HG03039 (cell line): Measurements from ENCODE around the gene MYCN.
"Not testable (repeated sequence)": the region's sequence is repeated elsewhere in the genome, so short reads cannot be mapped to it uniquely, and the experiment has no call there.

Source experiments
- ATAC-seq: cut with Tn5 transposase; IDR thresholded peaks from one replicate; pipeline ENCODE4 v1.9.1; 2021; ENCODE audit warnings: mild to moderate bottlenecking, moderate library complexity; ENCODE audit not compliant: unreplicated experiment

Gene MYCN

GRCh38 chr2:15907461-15908324 lies 32.7 kb upstream of the MYCN start:
- no peak for ATAC-seq

- ATAC-seq, result no peak
Measured at GRCh38 chr2:15908371-15908770, 32.0 kb upstream of the MYCN start.

DNA sequence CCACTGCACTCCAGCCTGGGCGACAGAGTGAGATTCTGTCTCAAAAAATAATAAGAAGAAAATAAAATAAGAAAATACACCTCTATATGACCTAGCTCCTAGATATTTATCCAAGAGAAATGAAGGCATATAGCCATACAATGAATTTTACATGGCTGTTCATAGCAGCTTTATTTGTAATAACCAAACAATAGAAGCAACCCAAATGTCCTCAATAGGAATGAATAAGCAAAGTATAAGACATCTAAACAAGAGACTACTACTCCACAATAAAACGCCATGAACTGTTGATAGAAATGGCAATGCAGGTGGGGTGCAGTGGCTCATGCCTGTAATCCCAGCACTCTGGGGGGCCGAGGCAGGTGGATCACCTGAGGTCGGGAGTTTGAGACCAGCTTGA lies 31.2 kb upstream of the MYCN start:
- ATAC-seq, result no peak

DNA sequence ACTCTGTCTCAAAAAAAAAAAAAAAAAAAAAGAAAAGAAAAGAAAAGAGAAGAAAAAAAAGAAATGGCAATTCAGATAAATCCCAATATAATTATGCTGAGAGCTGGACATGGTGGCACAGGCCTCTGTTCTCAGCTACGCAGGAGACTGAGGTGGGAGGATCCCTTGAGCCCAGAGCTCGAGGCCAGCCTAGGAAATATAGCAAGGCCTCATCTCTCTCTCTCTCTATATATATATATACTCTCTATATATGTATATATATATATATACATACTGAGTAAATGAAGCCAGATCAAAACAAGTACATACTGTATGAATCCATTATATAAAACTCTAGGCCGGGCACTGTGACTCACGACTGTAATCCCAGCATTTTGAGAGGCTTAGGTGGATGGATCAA lies 30.6 kb upstream of the MYCN start:
- no peak for ATAC-seq

- not testable (repeated sequence) for ATAC-seq
Measured at GRCh38 chr2:15911270-15911669, 29.1 kb upstream of the MYCN start.

- no peak for ATAC-seq
Measured at GRCh38 chr2:15911686-15912085, 28.7 kb upstream of the MYCN start.

- ATAC-seq, result no peak
Measured at GRCh38 chr2:15912203-15912602, 28.1 kb upstream of the MYCN start.

GRCh38 chr2:15913146-15913545 lies 27.2 kb upstream of the MYCN start:
- ATAC-seq, result no peak

DNA sequence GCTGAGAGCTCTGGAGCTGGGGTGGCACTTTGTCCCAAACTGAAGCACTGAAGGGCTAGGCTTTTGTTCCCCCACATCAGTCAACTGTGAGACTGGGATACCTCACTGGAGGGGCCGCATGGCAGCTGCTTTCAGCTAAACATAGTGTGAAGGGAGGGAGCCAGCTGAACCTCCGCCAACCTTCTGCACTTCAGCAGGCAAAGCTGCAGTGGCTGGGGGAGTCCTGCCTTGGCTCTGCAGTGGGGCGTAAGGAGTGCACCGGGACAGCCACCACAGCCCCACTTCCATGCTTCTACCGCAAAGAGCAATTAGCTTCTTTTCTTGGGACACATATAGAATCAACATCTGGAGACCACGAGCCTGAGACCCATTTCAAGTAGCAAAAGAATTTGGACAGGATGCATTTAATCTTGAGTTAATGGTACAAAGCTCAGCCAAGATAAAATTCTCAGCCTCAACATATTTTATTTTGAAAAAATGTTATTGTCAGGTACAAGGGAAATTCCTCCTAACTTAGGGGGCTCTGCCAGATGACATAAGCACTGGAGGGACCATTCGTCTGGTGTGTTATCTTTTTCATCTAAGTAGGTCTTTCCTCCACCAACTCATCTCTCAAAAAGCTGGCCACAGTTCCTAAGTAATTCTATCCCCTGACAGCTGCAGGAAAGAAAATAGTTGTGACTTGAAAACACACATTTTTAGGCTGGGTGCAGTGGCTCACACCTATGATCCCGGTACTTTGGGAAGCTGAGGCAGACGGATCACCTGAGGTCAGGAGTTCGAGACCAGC lies 25.6 kb upstream of the MYCN start:
- ATAC-seq, result no peak

DNA sequence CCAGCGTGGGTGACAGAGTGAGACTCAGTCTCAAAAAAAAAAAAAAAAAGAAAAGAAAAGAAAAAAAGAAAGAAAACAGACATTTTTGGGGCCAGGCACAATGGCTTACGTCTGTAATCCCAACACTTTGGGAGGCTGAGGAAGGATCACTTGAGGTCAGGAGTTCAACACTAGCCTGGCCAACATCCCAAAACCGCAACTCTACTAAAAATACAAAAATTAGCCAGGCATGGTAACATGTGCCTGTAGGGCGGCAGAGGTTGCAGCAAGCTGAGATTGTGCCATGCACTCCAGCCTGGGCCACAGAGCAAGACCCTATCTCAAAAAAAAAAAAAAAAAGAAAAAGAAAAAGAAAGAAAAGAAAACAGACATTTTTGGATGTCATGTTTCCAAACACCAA lies 24.8 kb upstream of the MYCN start:
- not testable (repeated sequence) for ATAC-seq

- no peak for ATAC-seq
Measured at GRCh38 chr2:15916336-15916735, 24.0 kb upstream of the MYCN start.

- ATAC-seq, result no peak
Measured at GRCh38 chr2:15918761-15919356, 21.5 kb upstream of the MYCN start.

- no peak for ATAC-seq
Measured at GRCh38 chr2:15919716-15920434, 20.5 kb upstream of the MYCN start.

DNA sequence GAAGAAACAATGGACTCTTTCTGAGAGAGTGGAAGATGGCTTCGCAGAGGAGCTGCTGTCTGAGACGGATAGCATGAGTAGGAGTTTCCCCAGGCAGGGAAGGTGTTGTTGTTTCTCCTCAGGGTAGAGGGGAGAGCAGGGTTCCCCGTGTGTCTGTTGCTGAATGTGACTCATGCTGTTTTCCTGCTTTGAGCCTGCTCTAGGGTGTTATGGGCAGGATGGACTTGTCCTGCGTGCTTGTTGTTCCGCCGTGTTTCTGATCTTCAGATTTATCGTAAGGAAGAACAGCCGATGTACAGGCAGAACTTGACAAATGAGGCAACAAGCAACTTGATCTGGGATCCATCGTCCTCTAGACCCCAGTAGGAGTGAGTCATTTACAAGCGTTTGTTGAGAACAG lies 19.7 kb upstream of the MYCN start:
- no peak for ATAC-seq

GRCh38 chr2:15923597-15923996 lies 16.8 kb upstream of the MYCN start:
- no peak for ATAC-seq

DNA sequence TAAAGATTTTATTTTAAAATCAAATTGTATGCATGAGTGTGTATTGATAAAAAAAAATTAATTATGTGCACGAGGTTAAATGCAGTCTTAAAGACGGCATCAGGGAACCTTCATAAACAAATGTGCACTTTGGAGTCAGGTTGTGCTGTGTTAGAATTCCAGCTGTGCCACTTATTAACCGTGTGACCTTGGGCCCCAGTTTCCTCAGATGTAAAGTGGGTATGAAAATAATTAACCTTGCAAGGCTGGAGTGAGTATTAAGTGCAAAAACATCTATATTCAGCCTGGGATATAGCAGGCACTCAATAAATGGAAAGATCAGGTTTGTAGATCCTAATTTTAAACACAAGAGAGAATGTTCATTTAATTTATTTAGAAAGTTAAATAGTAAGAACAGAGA lies 14.5 kb upstream of the MYCN start:
- no peak for ATAC-seq

GRCh38 chr2:15926252-15926651 lies 14.1 kb upstream of the MYCN start:
- ATAC-seq, result no peak

- no peak for ATAC-seq
Measured at GRCh38 chr2:15927551-15928218, 12.7 kb upstream of the MYCN start.

- not testable (repeated sequence) for ATAC-seq
Measured at GRCh38 chr2:15929008-15929407, 11.3 kb upstream of the MYCN start.

GRCh38 chr2:15929861-15930260 lies 10.5 kb upstream of the MYCN start:
- no peak for ATAC-seq
